NCI-H2107 treated with DMSO at 0.1 percent for 48 hours (cell line): ENCODE data around the gene WIPF1.
A peak's percentile ranks its signal among the peaks of the same experiment; 100 is the strongest.

Experiments used
- DNase-seq: peaks from one replicate; lab custom pipeline; 2025; ENCODE audit not compliant: unreplicated experiment; lab: John Stamatoyannopoulos, UW

The WIPF1 gene

DNA sequence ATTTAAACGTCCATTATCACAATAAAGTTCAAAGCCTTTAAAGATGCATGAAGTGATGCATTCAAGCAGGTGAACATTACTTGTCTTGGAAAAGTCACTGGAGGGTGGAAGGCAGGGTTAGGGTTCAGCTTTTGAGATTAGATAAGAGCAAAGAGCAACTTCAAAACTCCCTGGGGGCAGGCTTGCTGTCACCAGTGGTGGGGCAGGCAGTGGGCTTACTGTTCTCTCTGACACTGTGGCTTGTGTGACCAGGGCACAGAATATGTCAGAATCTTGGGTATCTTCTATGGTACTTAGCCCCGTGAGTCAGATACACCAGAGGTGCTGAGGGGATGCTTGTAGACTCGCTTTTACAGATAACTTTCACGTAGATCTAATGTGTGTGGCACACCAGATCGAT lies 52.8 kb downstream of the WIPF1 start:
- DNase-seq = no peak

DNA sequence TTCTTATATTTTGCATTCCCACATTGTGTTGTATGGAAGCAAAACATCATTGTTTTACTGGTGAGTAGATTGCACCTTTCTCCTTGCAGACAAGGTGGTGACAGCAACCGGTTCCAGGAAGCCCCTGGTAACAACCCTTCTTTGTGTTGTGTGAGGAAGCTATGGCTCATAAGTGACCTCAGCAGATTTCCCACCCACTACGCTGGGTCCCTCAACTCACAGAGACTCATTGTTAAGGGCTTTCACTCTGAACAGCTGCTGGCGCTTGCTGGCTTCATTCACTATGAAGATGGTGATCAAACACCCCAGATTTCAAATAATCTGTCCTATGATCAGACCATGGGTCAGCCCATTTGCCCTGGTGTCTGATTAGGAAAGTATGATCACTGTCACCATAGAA lies 53.4 kb downstream of the WIPF1 start:
- DNase-seq = no peak

DNA sequence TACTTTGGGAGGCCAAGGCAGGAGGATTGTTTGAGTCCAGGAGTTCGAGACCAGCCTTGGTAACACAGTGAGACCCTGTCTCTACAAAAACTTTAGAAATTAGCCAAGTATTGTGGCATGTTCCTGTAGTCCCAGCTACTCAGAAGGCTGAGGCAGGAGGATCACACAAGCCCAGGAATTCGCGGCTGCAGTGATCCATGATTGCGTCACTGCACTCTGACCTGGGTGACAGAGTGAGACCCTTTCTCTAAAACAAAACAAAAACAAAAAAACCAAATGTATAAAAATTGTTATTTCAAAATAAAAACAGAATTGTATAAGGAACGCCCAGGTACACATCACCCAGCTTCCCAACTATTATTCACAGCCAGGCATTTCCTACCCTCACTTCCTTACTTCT lies 56.7 kb downstream of the WIPF1 start:
- DNase-seq = no peak

DNA sequence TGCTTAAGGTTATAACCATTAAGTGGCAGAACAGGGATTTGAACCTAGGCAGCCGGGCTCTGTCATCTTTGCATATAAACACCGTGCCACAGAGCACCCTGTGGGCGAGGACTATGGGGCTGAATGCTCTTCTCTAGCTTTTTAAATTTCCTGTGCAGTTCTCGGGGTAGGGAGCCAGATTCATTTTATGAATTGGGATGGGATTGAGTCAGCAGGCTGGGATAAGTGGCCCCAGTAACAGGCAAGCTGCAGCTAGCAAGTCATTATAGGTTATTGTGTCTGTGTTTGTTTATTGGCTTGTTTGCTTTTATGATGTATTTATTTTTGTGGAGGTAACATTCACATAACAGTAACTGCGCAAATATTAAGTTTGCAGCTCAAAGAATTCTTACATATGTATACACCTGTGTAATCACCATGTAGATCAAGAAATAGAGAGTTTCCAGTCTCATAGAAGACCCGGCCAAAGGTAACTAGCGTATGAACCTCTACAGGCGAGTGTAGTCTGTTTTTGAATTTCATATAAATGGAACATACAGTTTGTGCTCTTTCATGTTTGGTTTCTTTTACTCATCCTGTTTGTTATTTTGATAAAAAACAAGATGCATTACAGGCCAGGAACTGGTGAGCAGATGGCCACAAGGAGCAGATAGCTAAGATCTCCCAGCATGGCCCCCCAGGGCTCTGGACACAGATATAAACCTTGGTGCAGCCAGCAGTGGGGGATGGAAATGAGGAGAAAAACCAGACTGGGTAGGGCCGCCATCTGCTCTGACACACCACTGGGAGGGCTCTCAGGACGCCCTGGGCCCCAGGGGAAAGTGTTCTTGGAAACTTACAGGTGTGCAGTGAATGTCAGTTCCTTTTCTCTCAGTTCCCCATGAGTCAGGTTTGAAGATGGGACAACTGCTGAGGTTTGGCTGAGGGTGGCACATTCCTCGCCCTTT lies 61.6 kb downstream of the WIPF1 start:
- DNase-seq = peak; percentile 33

DNA sequence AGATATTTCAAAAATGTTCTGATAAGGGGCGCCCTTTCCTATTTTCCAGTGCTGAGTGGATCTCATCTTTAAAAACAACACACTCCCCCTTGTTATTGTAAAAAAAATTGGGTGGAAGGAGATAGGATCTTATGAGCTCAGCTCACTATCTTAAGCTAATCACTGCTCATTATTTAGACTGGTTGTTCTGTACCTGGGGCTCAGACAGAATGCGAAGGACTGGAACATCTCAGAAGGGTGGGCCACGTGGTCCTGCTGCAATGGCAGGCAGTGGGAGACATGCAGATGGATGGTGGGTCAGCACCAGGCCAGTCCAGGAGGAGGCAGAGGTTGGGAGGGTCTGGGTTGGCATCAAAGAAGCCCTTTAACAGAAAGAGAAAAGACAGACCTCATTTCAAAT lies 62.5 kb downstream of the WIPF1 start:
- no peak for DNase-seq

DNA sequence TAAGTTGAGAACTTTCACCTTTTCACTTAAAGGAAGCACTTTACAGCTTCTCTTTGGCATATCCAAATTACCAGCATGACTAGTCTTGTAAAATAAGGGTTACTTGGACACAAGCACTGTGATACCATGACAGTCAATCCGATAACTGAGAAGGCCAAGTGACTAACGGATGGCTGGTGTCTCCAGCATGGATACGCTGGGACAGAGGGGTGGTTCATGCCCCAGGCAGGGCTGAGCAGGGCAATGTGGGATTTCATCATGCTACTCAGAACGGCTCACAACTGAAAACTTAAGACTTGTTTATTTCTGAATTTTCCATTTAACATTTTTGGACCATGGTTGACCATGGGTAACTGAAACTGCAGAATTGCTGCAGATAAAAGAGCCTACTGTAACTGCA lies 67.7 kb downstream of the WIPF1 start:
- no peak for DNase-seq

DNA sequence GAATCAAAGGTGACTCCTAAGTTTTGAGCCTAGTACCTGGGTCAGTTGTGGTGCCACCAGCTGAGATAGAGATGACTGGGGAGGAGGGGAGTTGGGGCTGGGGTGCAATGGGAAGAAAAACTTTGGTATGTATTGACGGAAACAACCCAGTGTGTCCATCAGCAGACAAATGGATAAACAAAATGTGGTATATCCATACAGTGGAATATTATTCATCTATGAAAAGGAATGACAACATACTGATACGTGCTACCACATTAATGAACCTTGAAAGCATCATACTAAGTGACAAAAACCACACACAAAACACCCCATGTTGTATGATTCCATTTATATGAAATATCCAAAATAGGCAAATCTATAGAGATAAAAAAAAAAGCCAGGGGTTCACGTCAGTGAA lies 69.6 kb downstream of the WIPF1 start:
- DNase-seq = no peak

DNA sequence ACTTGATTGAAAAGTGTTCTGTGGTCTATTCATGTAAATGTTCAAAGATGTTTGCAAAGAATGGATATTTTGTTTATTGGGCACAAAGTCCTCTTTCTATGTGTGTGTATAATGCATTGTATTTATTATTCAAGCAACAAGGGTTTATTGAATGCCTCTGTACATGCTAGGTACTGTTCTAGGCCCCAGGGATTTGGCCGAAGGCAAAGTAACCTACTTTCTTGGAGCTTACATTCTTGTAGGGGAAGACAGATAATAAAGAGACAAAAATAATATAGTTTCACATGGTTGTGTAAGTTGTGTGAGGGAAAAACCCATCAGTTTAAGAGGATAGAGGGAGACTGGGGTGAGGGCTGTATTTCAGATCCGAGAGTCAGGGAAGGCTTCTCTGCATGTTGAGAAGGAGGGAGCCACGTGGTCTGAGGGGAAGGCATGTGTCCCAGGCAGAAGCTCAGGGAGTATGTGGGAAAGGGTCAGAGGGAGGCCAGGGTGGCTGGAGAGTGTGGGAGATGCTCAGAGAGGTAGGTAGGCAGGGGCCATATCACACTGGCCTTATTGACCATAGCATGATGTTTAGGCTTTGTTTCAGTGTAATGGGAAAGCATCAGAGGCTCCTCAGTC lies 70.4 kb downstream of the WIPF1 start:
- no peak for DNase-seq

DNA sequence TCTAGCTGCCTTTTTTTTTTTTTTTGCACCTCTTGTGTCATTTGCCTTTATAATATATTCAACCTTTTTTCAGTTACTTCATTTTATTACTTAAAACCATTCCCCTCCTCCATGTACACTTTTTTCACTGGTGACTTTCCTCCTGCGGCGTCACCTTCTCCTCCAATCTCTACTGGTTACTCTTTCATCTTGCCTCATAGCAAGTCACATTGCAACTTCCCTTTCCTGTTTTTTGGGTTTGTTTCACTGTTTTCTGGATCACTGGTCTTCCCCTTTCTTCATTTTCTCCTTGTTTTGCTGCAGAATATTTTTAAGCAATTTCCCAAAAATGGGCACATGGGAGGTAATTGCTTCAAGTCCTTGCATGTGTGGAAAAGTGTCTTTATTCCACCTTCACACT lies 73.1 kb downstream of the WIPF1 start:
- DNase-seq = no peak

DNA sequence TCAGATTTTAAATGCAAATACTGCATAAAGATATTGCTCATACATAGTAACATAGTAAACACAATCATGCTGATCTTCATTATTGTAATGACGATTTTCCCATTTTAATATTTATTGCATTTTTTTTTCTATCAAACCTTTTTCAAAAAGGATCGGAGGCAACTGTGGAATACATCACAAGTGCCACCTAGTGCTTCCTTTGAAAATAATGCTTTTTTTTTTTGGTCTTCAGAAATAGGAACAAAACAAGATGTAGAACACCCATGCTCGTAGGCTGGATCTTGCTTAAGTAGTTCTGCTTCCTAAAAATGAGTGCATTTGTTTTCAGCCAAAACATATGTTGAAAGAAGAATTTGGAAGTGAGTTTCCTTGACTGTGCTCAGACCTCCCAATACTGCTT lies 75.1 kb downstream of the WIPF1 start:
- no peak for DNase-seq

DNA sequence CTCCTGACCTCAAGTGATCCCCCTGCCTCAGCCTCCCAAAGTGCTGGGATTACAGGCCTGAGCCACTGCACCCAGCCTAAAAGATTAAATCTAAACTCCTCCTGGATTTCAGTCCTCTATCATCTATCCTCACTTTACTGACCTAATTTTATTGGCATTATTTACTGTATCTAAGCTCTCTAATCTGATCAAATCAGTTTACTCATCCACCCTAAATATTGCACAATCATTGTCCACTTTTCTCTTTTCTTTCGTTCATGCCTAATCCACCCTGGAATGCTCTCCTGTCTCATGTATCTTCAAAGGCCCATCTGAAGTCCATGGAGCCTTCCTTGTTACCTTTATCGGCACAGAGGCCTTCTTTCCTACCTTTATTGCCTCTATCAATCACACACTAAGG lies 79.2 kb downstream of the WIPF1 start:
- DNase-seq = no peak

DNA sequence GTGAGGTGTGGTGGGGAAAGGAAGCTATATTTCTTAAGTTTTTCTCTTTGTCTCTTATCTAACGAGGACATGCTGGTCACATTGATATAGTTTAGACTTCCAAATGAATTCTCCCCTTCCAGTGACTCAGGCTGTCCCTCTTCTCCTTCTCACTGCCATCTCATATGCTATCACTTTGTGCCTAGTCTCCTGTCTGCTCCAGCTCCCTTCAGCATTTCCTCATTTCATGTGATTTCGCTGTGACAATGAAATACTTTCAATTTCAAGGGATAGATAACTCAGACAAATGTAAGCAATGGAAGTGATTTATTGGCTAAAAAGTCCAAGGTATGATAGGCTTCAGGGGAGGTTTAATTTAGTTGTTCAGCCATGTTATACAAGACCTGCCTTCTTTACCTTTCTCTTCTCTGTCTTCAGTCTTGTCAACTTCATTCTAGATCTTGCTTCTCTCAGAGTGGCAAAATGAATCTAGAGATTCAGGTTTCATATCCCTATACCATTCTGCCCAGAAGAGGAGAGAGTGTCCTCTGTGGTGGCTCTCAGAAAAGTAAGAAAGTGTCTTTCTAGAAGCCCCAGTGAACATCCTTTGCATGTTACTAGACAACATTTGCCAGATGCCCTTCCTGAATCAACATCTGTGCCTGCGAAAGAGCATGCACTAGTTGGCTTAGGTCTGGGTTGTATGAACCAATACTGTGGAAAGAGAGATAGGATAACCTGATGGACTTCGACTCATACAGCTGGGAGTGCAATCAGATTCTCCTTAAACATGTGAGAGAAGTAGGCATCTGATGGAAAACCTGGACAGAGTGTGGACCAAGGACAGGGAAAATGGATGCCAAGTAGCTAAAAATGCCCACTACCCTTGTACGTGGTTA lies 80.9 kb downstream of the WIPF1 start:
- no peak for DNase-seq

DNA sequence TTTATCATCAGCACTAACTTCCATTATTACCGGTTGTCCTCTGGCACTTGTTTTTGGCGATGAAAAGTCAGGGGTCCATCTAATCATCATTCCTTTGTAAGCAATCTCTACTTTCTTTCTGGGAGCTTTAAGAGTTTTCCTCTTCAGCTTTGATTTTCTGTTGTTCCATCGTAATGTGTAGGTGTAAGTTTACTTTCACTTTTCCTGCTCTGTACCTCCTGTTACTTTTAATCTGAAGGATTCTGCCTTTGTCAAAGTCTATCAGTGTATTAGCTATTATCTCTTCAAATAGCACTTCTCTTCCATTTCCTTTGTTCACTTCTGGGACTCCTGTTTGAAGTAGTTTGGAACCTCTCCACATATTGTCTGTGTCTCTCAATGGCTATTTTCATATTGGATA lies 85.3 kb downstream of the WIPF1 start:
- no peak for DNase-seq

DNA sequence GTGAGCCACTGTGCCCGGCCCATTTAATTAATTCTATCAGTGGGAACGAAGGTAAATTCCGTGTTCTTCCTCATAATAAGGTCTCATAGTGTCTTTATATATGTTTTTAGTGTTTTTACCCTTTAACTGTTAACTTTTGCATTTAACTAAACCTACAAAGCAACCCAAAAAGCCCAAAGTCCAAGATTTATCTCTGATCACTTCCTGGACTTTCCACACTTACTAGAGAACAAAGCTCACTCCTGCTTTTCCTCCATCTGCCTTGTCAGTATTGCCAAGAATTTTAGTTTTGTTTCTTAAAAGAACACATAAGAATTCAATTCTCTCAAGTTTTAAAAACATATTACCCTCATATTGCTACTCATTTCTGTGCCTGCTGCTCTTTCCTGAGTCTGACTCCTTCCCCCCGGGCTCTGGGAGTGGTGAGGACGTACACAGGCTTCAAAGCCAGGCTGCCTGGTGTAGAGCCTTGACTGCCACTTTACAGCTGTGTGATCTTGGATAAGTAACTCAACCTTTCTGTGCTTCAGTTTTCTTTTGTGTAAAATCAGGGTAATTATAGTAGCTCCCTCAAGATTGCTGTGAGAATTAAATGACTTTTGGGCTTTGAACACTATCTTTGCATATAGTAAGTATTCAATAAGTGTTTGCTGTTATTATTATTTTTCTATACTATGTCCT lies 85.9 kb downstream of the WIPF1 start:
- DNase-seq = no peak

DNA sequence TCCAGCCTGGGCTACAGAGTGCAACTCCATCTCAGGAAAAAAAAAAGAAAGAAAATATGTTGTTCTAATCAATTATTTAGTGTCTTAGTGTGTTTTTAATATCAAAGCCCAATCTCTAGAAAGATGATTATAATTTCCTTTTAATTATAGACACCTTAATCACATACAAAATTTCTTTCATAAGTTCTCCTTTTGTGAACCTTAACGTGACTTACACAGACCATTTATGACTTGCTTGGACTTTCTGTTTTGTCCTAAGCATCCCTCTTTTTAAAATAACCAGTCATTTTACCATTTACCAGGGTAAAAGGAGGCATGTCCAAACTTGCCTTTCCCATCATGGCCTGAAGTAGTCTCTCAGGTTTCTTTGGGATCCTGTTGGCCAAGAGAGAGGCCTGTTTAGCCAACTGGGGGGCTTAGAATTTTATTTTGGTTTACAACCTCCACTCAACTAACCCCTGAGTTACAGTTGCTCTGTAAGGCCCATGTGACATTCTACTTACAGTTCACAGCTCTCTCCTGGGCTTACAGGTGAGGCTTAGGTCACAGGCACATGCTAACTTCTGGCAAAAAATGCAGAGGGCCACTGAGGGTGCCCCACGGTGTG lies 86.9 kb downstream of the WIPF1 start:
- DNase-seq = no peak
